Measurements from ENCODE around the gene TASOR2.

TASOR2 gene

GRCh38 chr10:5643346-5644067 is 41.1 kb upstream of the TASOR2 start:
- no peak overlapping the region for H3K27ac ChIP-seq (ENCODE audit: insufficient read depth in 1 of 2, low read depth in 1 of 2, low read length in 2 of 2, poor library complexity in 1 of 2, severe bottlenecking in 2 of 2)
- H3K9me3 ChIP-seq (ENCODE audit: control extremely low read depth in 1 of 5, control insufficient read depth in 4 of 5, insufficient read depth in 2 of 5, low read depth in 1 of 5, low read length in 4 of 5): no peaks in the 10 kb centered on the region
- H3K4me1 ChIP-seq (ENCODE audit: control extremely low read depth in 1 of 4, control insufficient read depth in 4 of 4, insufficient read depth in 4 of 4, low read length in 3 of 4): peaks cover 0 to 21% (median 5%) of the 10 kb centered on the region in 4 experiments
- 98% methylated on average over 6 of the region's 8 CpGs for WGBS (ENCODE audit: insufficient coverage)
- CTCF ChIA-PET: interaction anchor here (1.1 to 1.5 kb wide), 2 partner anchors 13 to 19 kb away, joined by 3 to 6 read pairs; no protein-coding TSS in a partner anchor
- peaks cover 0 to 61% (median 45%) of the 10 kb centered on the region in 4 experiments for H3K36me3 ChIP-seq (ENCODE audit: control insufficient read depth in 4 of 4, insufficient read depth in 4 of 4, low read length in 3 of 4)
- DNase-seq: no peak
- no peaks in the 10 kb centered on the region for H3K27me3 ChIP-seq (replicated peaks in 2 of 5; ENCODE audit: control insufficient read depth in 4 of 5, insufficient read depth in 5 of 5, low read length in 4 of 5)
- no peak overlapping the region for H3K4me3 ChIP-seq (ENCODE audit: control insufficient read depth in 1 of 7, extremely low read depth in 1 of 7, insufficient read depth in 4 of 7, low read depth in 2 of 7, low read length in 6 of 7)
- POLR2A ChIA-PET: no interaction called here

GRCh38 chr10:5644930-5645329 is 39.7 kb upstream of the TASOR2 start:
- no peak overlapping the region for H3K4me3 ChIP-seq (ENCODE audit: control insufficient read depth in 1 of 7, extremely low read depth in 1 of 7, insufficient read depth in 4 of 7, low read depth in 2 of 7, low read length in 6 of 7)
- ChIA-PET CTCF (interaction anchor here (1.5 kb wide), 1 partner anchor 17 kb away, joined by 3 read pairs; no protein-coding TSS in a partner anchor), POLR2A (no interaction called here)
- peaks cover 0 to 21% (median 5%) of the 10 kb centered on the region in 4 experiments for H3K4me1 ChIP-seq (ENCODE audit: control extremely low read depth in 1 of 4, control insufficient read depth in 4 of 4, insufficient read depth in 4 of 4, low read length in 3 of 4)
- no peak overlapping the region for H3K27ac ChIP-seq (ENCODE audit: insufficient read depth in 1 of 2, low read depth in 1 of 2, low read length in 2 of 2, poor library complexity in 1 of 2, severe bottlenecking in 2 of 2)
- H3K9me3 ChIP-seq (ENCODE audit: control extremely low read depth in 1 of 5, control insufficient read depth in 4 of 5, insufficient read depth in 2 of 5, low read depth in 1 of 5, low read length in 4 of 5): no peaks in the 10 kb centered on the region
- WGBS (ENCODE audit: insufficient coverage): 100% methylated on average over 1 of the region's 6 CpGs
- no peaks in the 10 kb centered on the region for H3K27me3 ChIP-seq (replicated peaks in 2 of 5; ENCODE audit: control insufficient read depth in 4 of 5, insufficient read depth in 5 of 5, low read length in 4 of 5)
- DNase-seq: no peak
- H3K36me3 ChIP-seq (ENCODE audit: control insufficient read depth in 4 of 4, insufficient read depth in 4 of 4, low read length in 3 of 4): peaks cover 0 to 58% (median 33%) of the 10 kb centered on the region in 4 experiments

GRCh38 chr10:5645375-5645774 is 39.3 kb upstream of the TASOR2 start:
- peaks cover 0 to 58% (median 30%) of the 10 kb centered on the region in 4 experiments for H3K36me3 ChIP-seq (ENCODE audit: control insufficient read depth in 4 of 4, insufficient read depth in 4 of 4, low read length in 3 of 4)

GRCh38 chr10:5645944-5646617 is 38.6 kb upstream of the TASOR2 start:
- peak in 2 of 3 donors; percentile 87 to 88 for DNase-seq
- no peaks in the 10 kb centered on the region for H3K27me3 ChIP-seq (replicated peaks in 2 of 5; ENCODE audit: control insufficient read depth in 4 of 5, insufficient read depth in 5 of 5, low read length in 4 of 5)
- no peak overlapping the region for H3K27ac ChIP-seq (ENCODE audit: insufficient read depth in 1 of 2, low read depth in 1 of 2, low read length in 2 of 2, poor library complexity in 1 of 2, severe bottlenecking in 2 of 2)
- H3K4me3 ChIP-seq (ENCODE audit: control insufficient read depth in 1 of 7, extremely low read depth in 1 of 7, insufficient read depth in 4 of 7, low read depth in 2 of 7, low read length in 6 of 7): peak overlapping the region in 1 of 7 experiments; percentile 14
- peaks cover 0 to 21% (median 5%) of the 10 kb centered on the region in 4 experiments for H3K4me1 ChIP-seq (ENCODE audit: control extremely low read depth in 1 of 4, control insufficient read depth in 4 of 4, insufficient read depth in 4 of 4, low read length in 3 of 4)
- POLR2A ChIA-PET: no interaction called here
- peaks cover 0 to 59% (median 29%) of the 10 kb centered on the region in 4 experiments for H3K36me3 ChIP-seq (ENCODE audit: control insufficient read depth in 4 of 4, insufficient read depth in 4 of 4, low read length in 3 of 4)
- no peaks in the 10 kb centered on the region for H3K9me3 ChIP-seq (ENCODE audit: control extremely low read depth in 1 of 5, control insufficient read depth in 4 of 5, insufficient read depth in 2 of 5, low read depth in 1 of 5, low read length in 4 of 5)
- CTCF ChIA-PET: interaction anchor here (0.8 to 0.9 kb wide), 2 partner anchors 15 to 23 kb away, joined by 3 to 4 read pairs; no protein-coding TSS in a partner anchor
- WGBS (ENCODE audit: insufficient coverage): 60% methylated on average over 15 of the region's 21 CpGs

More at GRCh38 chr10:5645375-5645774, 39.3 kb upstream of the TASOR2 start:
- H3K4me3 ChIP-seq (ENCODE audit: control insufficient read depth in 1 of 7, extremely low read depth in 1 of 7, insufficient read depth in 4 of 7, low read depth in 2 of 7, low read length in 6 of 7): no peak overlapping the region
- POLR2A ChIA-PET: no interaction called here
- peak in 2 of 3 donors; percentile 23 to 36 for DNase-seq
- 93% methylated on average over 11 of the region's 11 CpGs for WGBS (ENCODE audit: insufficient coverage)
- H3K27ac ChIP-seq (ENCODE audit: insufficient read depth in 1 of 2, low read depth in 1 of 2, low read length in 2 of 2, poor library complexity in 1 of 2, severe bottlenecking in 2 of 2): no peak overlapping the region
- CTCF ChIA-PET: interaction anchor here (0.8 to 0.9 kb wide), 2 partner anchors 14 to 22 kb away, joined by 3 to 4 read pairs; no protein-coding TSS in a partner anchor
- H3K9me3 ChIP-seq (ENCODE audit: control extremely low read depth in 1 of 5, control insufficient read depth in 4 of 5, insufficient read depth in 2 of 5, low read depth in 1 of 5, low read length in 4 of 5): no peaks in the 10 kb centered on the region
- H3K27me3 ChIP-seq (replicated peaks in 2 of 5; ENCODE audit: control insufficient read depth in 4 of 5, insufficient read depth in 5 of 5, low read length in 4 of 5): no peaks in the 10 kb centered on the region
- peaks cover 0 to 21% (median 5%) of the 10 kb centered on the region in 4 experiments for H3K4me1 ChIP-seq (ENCODE audit: control extremely low read depth in 1 of 4, control insufficient read depth in 4 of 4, insufficient read depth in 4 of 4, low read length in 3 of 4)

GRCh38 chr10:5647507-5648240 is 37.0 kb upstream of the TASOR2 start:
- Histone ChIP-seq H3K9me3 (ENCODE audit: control extremely low read depth in 1 of 5, control insufficient read depth in 4 of 5, insufficient read depth in 2 of 5, low read depth in 1 of 5, low read length in 4 of 5) (no peaks in the 10 kb centered on the region), H3K4me3 (ENCODE audit: control insufficient read depth in 1 of 7, extremely low read depth in 1 of 7, insufficient read depth in 4 of 7, low read depth in 2 of 7, low read length in 6 of 7) (no peak overlapping the region), H3K36me3 (ENCODE audit: control insufficient read depth in 4 of 4, insufficient read depth in 4 of 4, low read length in 3 of 4) (peaks cover 0 to 50% (median 25%) of the 10 kb centered on the region in 4 experiments), H3K27ac (ENCODE audit: insufficient read depth in 1 of 2, low read depth in 1 of 2, low read length in 2 of 2, poor library complexity in 1 of 2, severe bottlenecking in 2 of 2) (no peak overlapping the region), H3K4me1 (ENCODE audit: control extremely low read depth in 1 of 4, control insufficient read depth in 4 of 4, insufficient read depth in 4 of 4, low read length in 3 of 4) (peaks cover 0 to 21% (median 5%) of the 10 kb centered on the region in 4 experiments), H3K27me3 (replicated peaks in 2 of 5; ENCODE audit: control insufficient read depth in 4 of 5, insufficient read depth in 5 of 5, low read length in 4 of 5) (no peaks in the 10 kb centered on the region)
- CTCF ChIA-PET: interaction anchor here (1.1 kb wide), 1 partner anchor 25 kb away, joined by 5 read pairs; no protein-coding TSS in a partner anchor
- 94% methylated on average over 7 of the region's 11 CpGs for WGBS (ENCODE audit: insufficient coverage)
- no peak for DNase-seq
- POLR2A ChIA-PET: no interaction called here

GRCh38 chr10:5648494-5649457 is 35.9 kb upstream of the TASOR2 start:
- H3K4me1 ChIP-seq (ENCODE audit: control extremely low read depth in 1 of 4, control insufficient read depth in 4 of 4, insufficient read depth in 4 of 4, low read length in 3 of 4): peaks cover 0 to 21% (median 5%) of the 10 kb centered on the region in 4 experiments
- ChIA-PET POLR2A (no interaction called here), CTCF (no interaction called here)
- H3K27me3 ChIP-seq (replicated peaks in 2 of 5; ENCODE audit: control insufficient read depth in 4 of 5, insufficient read depth in 5 of 5, low read length in 4 of 5): no peaks in the 10 kb centered on the region
- H3K9me3 ChIP-seq (ENCODE audit: control extremely low read depth in 1 of 5, control insufficient read depth in 4 of 5, insufficient read depth in 2 of 5, low read depth in 1 of 5, low read length in 4 of 5): no peaks in the 10 kb centered on the region
- peak in 2 of 3 donors; percentile 14 to 26 for DNase-seq
- H3K36me3 ChIP-seq (ENCODE audit: control insufficient read depth in 4 of 4, insufficient read depth in 4 of 4, low read length in 3 of 4): peaks cover 0 to 47% (median 23%) of the 10 kb centered on the region in 4 experiments
- 97% methylated on average over 47 of the region's 50 CpGs for WGBS (ENCODE audit: insufficient coverage)
- H3K4me3 ChIP-seq (ENCODE audit: control insufficient read depth in 1 of 7, extremely low read depth in 1 of 7, insufficient read depth in 4 of 7, low read depth in 2 of 7, low read length in 6 of 7): no peak overlapping the region
- H3K27ac ChIP-seq (ENCODE audit: insufficient read depth in 1 of 2, low read depth in 1 of 2, low read length in 2 of 2, poor library complexity in 1 of 2, severe bottlenecking in 2 of 2): no peak overlapping the region
